CD14-positive monocyte (primary cell): ENCODE measurements around the gene CES1. TPM values are rescaled to one million over a fixed set of nuclear protein-coding genes. Genes with fewer than 3 reads are reported as not detected.
"Not testable (repeated sequence)": the region's sequence is repeated elsewhere in the genome, so short reads cannot be mapped to it uniquely, and the experiment has no call there.

ENCODE experiments used
- DNase-seq, 3 donors: peaks; one replicate each; pipeline ENCODE4 v3.0.0-alpha.2; 2011 to 2022
- H2AFZ ChIP-seq: 2 replicates; pipeline ENCODE4 v1.6.0; 2012; ENCODE audit warnings: mild to moderate bottlenecking, low read depth, low read length, inconsistent platforms; ENCODE audit not compliant: insufficient read depth, poor library complexity, severe bottlenecking
- H3K27ac ChIP-seq, 2 donors: 1 replicate in 1 of 2; 2 replicates in 1 of 2; pipeline ENCODE4 v1.5.1; 2012 to 2013; ENCODE audit warnings: low read length in 2 of 2, control low read depth in 1 of 2, inconsistent platforms in 1 of 2, low read depth in 1 of 2, mild to moderate bottlenecking in 1 of 2
- H3K27me3 ChIP-seq, 2 donors: one replicate each; pipeline versions ENCODE4 v1.6.0 to v1.6.1; 2011 to 2013; ENCODE audit warnings: low read length in 2 of 2; ENCODE audit not compliant: control insufficient read depth in 2 of 2, insufficient read depth in 2 of 2
- H3K36me3 ChIP-seq, 2 donors: replicated peaks in 1 of 2; 1 replicate in 1 of 2; 2 replicates in 1 of 2; pipeline versions ENCODE4 v1.5.1 to v1.6.1; 2012 to 2013; ENCODE audit warnings: low read length in 2 of 2, control low read depth in 1 of 2, inconsistent platforms in 1 of 2, mild to moderate bottlenecking in 1 of 2; ENCODE audit not compliant: insufficient read depth in 2 of 2, control insufficient read depth in 1 of 2
- H3K4me1 ChIP-seq, 2 donors: 1 replicate in 1 of 2; 2 replicates in 1 of 2; pipeline versions ENCODE4 v1.5.1 to v1.6.1; 2012 to 2013; ENCODE audit warnings: low read length in 2 of 2, control low read depth in 1 of 2, inconsistent platforms in 1 of 2, mild to moderate bottlenecking in 1 of 2, moderate library complexity in 1 of 2; ENCODE audit not compliant: insufficient read depth in 2 of 2, control insufficient read depth in 1 of 2
- H3K4me2 ChIP-seq: replicated peaks from 2 replicates; pipeline ENCODE3; 2012; ENCODE audit warnings: low read length, moderate library complexity, mild to moderate bottlenecking; ENCODE audit not compliant: poor library complexity, severe bottlenecking; ENCODE audit errors: extremely low read depth
- H3K4me3 ChIP-seq, 3 experiments: fragments of 200-600 bp in 1 of 3; sonication (generic) in 1 of 3; replicated peaks in 1 of 3; 1 replicate in 2 of 3; 2 replicates in 1 of 3; pipeline ENCODE4 v1.5.1; 2011 to 2013; ENCODE audit warnings: low read length in 3 of 3, mild to moderate bottlenecking in 3 of 3, control low read depth in 2 of 3, low read depth in 2 of 3, inconsistent platforms in 1 of 3, moderate library complexity in 1 of 3
- H3K79me2 ChIP-seq: 2 replicates; pipeline ENCODE4 v1.6.0; 2012; ENCODE audit warnings: mild to moderate bottlenecking, control low read depth, inconsistent platforms, low read length, moderate library complexity; ENCODE audit not compliant: insufficient read depth
- H3K9ac ChIP-seq: 2 replicates; pipeline ENCODE4 v1.6.0; 2017; ENCODE audit warnings: low read length, mild to moderate bottlenecking; ENCODE audit not compliant: insufficient read depth, poor library complexity, severe bottlenecking
- H3K9me3 ChIP-seq, 2 donors: replicated peaks in 1 of 2; 1 replicate in 1 of 2; 2 replicates in 1 of 2; pipeline versions ENCODE4 v1.5.1 to v1.6.1; 2012 to 2013; ENCODE audit warnings: low read length in 2 of 2, control low read depth in 1 of 2; ENCODE audit not compliant: control insufficient read depth in 1 of 2, insufficient read depth in 1 of 2
- H4K20me1 ChIP-seq: 2 replicates; pipeline ENCODE4 v1.6.0; 2012; ENCODE audit warnings: mild to moderate bottlenecking, low read length, control low read depth, moderate library complexity; ENCODE audit not compliant: insufficient read depth
- H3K27ac Mint-ChIP-seq, 7 donors: one replicate each; pipeline ENCODE4 v1.8.0; 2020; ENCODE audit warnings: mild to moderate bottlenecking in 7 of 7, mixed read lengths in 7 of 7, moderate library complexity in 6 of 7, inconsistent platforms in 2 of 7
- H3K27me3 Mint-ChIP-seq, 3 donors: one replicate each; pipeline ENCODE4 v1.8.0; 2021 to 2022; ENCODE audit warnings: low read depth in 3 of 3, mild to moderate bottlenecking in 3 of 3, mixed read lengths in 3 of 3, moderate library complexity in 3 of 3, inconsistent platforms in 1 of 3
- H3K36me3 Mint-ChIP-seq, 2 donors: one replicate each; pipeline ENCODE4 v1.8.0; 2020; ENCODE audit warnings: mixed read lengths in 2 of 2, inconsistent platforms in 1 of 2, mild to moderate bottlenecking in 1 of 2
- H3K4me1 Mint-ChIP-seq: one replicate; pipeline ENCODE4 v1.8.0; 2020; ENCODE audit warnings: mild to moderate bottlenecking, mixed read lengths
- H3K4me3 Mint-ChIP-seq, 2 donors: one replicate each; pipeline ENCODE4 v1.8.0; 2020; ENCODE audit warnings: mild to moderate bottlenecking in 2 of 2, mixed read lengths in 2 of 2, moderate library complexity in 1 of 2
- H3K9me3 Mint-ChIP-seq, 7 donors: one replicate each; pipeline ENCODE4 v1.8.0; 2020 to 2022; ENCODE audit warnings: mixed read lengths in 7 of 7, mild to moderate bottlenecking in 6 of 7, moderate library complexity in 6 of 7, inconsistent platforms in 2 of 7
- CTCF ChIP-seq: fragments of 200-600 bp; IDR thresholded peaks from one replicate; pipeline ENCODE4 v1.8.0; 2022; ENCODE audit warnings: antibody characterized with exemption, mild to moderate bottlenecking
- WGBS: methylation state at CpG from one replicate; pipeline ENCODE4 v1.1.5; 2013; ENCODE audit warnings: missing lambda C conversion rate; ENCODE audit not compliant: insufficient coverage; 5-methylcytosine and 5-hydroxymethylcytosine counted together
- intact Hi-C, 2 donors: fragments of 100-400 bp; cut with micrococcal nuclease; formaldehyde crosslinking; loops; one replicate each; pipeline versions ENCODE4 v1.15.0 to v1.15.1; 2023
- polyA plus RNA-seq, 3 donors: library from polyadenylated mRNA; depleted of rRNA in 1 of 3; unstranded in 2 of 3; stranded (reverse) in 1 of 3; fragments of 300-500 nt in 2 of 3; fragments of >200 nt in 1 of 3; fragmentation: Illumina TruSeq in 2 of 3; gene quantifications; 1 replicate in 2 of 3; 2 replicates in 1 of 3; pipeline ENCODE4 v1.2.3, GENCODE V29; 2012 to 2021

CES1 gene
- polyA plus RNA-seq, 3 donors: 38.4 to 190 (median 62.0) TPM

- peaks cover 0 to 12% (median 5%) of the 10 kb centered on the region in 3 donors for H3K27me3 Mint-ChIP-seq
- no peaks in the 10 kb centered on the region for H3K9me3 ChIP-seq
- H3K27me3 ChIP-seq: peaks cover 0 to 6% of the 10 kb centered on the region in 2 donors
- H3K4me3 Mint-ChIP-seq: no peak overlapping the region
- peak overlapping the region in 1 of 7 donors; percentile 9 for H3K27ac Mint-ChIP-seq
- H3K36me3 Mint-ChIP-seq: peaks cover 37 to 52% of the 10 kb centered on the region in 2 donors
- H4K20me1 ChIP-seq: no peaks in the 10 kb centered on the region
- H3K4me1 ChIP-seq: no peaks in the 10 kb centered on the region
- H3K4me2 ChIP-seq: no peak overlapping the region
- H3K9ac ChIP-seq: no peak overlapping the region
- no peak overlapping the region for H2AFZ ChIP-seq
- no peaks in the 10 kb centered on the region for H3K9me3 Mint-ChIP-seq
- H3K79me2 ChIP-seq: no peaks in the 10 kb centered on the region
- no peak for DNase-seq
- H3K27ac ChIP-seq: no peak overlapping the region
- TF ChIP-seq CTCF: no peak
- H3K4me1 Mint-ChIP-seq: peaks cover 5% of the 10 kb centered on the region
- 65% methylated on average over 4 of the region's 5 CpGs for WGBS
- H3K4me3 ChIP-seq: no peak overlapping the region
- intact Hi-C loops: no loop called here
- H3K36me3 ChIP-seq: peaks cover 18 to 59% of the 10 kb centered on the region in 2 donors
Measured at GRCh38 chr16:55809386-55809785, 23.5 kb downstream of the CES1 start.

GRCh38 chr16:55808286-55808685 is 24.6 kb downstream of the CES1 start:
- intact Hi-C loops, H3K4me2 ChIP-seq, H3K9me3 ChIP-seq, H3K4me3 Mint-ChIP-seq, H3K9me3 Mint-ChIP-seq, H3K4me3 ChIP-seq, H3K27me3 ChIP-seq, H3K79me2 ChIP-seq, H3K27ac ChIP-seq, H4K20me1 ChIP-seq, H2AFZ ChIP-seq, H3K9ac ChIP-seq, DNase-seq, H3K4me1 Mint-ChIP-seq, H3K4me1 ChIP-seq: not testable (repeated sequence)
- Mint-ChIP-seq H3K27ac (peak overlapping the region in 1 of 7 donors; percentile 69), H3K36me3 (peaks cover 37 to 43% of the 10 kb centered on the region in 2 donors), H3K27me3 (peaks cover 0 to 12% (median 5%) of the 10 kb centered on the region in 3 donors)
- H3K36me3 ChIP-seq: peaks cover 18 to 49% of the 10 kb centered on the region in 2 donors
- WGBS: no CpG with 5 or more reads among the region's 1 CpG

GRCh38 chr16:55805104-55805503 is 27.8 kb downstream of the CES1 start:
- H3K4me3 Mint-ChIP-seq, intact Hi-C loops, H3K27ac Mint-ChIP-seq, H3K79me2 ChIP-seq, H3K4me3 ChIP-seq, H3K4me1 Mint-ChIP-seq, H3K27ac ChIP-seq, DNase-seq, H3K9me3 Mint-ChIP-seq, H3K9ac ChIP-seq, H3K4me1 ChIP-seq, H3K27me3 Mint-ChIP-seq, H2AFZ ChIP-seq, H3K9me3 ChIP-seq, H4K20me1 ChIP-seq, H3K27me3 ChIP-seq, H3K4me2 ChIP-seq: not testable (repeated sequence)
- H3K36me3 Mint-ChIP-seq: peaks cover 7 to 13% of the 10 kb centered on the region in 2 donors
- peaks cover 6 to 18% of the 10 kb centered on the region in 2 donors for H3K36me3 ChIP-seq
- no CpG with 5 or more reads among the region's 6 CpGs for WGBS

GRCh38 chr16:55803681-55804080 is 29.2 kb downstream of the CES1 start:
- H2AFZ ChIP-seq, H3K36me3 Mint-ChIP-seq, H3K9me3 Mint-ChIP-seq, H3K4me1 ChIP-seq, H3K27ac ChIP-seq, H3K79me2 ChIP-seq, H3K9me3 ChIP-seq, H3K27me3 ChIP-seq, H3K27ac Mint-ChIP-seq, H3K4me1 Mint-ChIP-seq, H4K20me1 ChIP-seq, H3K4me3 ChIP-seq, DNase-seq, H3K4me3 Mint-ChIP-seq, H3K36me3 ChIP-seq, intact Hi-C loops, H3K9ac ChIP-seq, H3K4me2 ChIP-seq, H3K27me3 Mint-ChIP-seq: not testable (repeated sequence)
- no CpG with 5 or more reads among the region's 8 CpGs for WGBS
